Osteoblast (primary cell): ENCODE measurements around the gene EN1. TPM values are rescaled to one million over a fixed set of nuclear protein-coding genes. Genes with fewer than 3 reads are reported as not detected.

Experiments
- DNase-seq: peaks from one replicate; pipeline ENCODE4 v3.0.0; 2011; ENCODE audit warnings: low spot score, mixed read lengths; ENCODE audit not compliant: insufficient read length; ENCODE audit errors: missing footprints
- H2AFZ ChIP-seq: 2 replicates; pipeline ENCODE4 v1.6.0; 2011; ENCODE audit warnings: mild to moderate bottlenecking, low read length
- H3K27ac ChIP-seq: 2 replicates; pipeline ENCODE4 v1.5.1; 2011; ENCODE audit warnings: mild to moderate bottlenecking, low read depth, low read length, moderate library complexity
- H3K27me3 ChIP-seq: 2 replicates; pipeline ENCODE4 v1.6.0; 2012; ENCODE audit warnings: mild to moderate bottlenecking, control low read depth, inconsistent platforms, low read length, moderate library complexity; ENCODE audit not compliant: insufficient read depth
- H3K36me3 ChIP-seq: 2 replicates; pipeline ENCODE4 v1.5.1; 2011; ENCODE audit warnings: mild to moderate bottlenecking, low read length, control low read depth, moderate library complexity; ENCODE audit not compliant: insufficient read depth
- H3K4me1 ChIP-seq: 2 replicates; pipeline ENCODE4 v1.5.1; 2011; ENCODE audit warnings: mild to moderate bottlenecking, low read length, control low read depth, moderate library complexity; ENCODE audit not compliant: insufficient read depth
- H3K4me2 ChIP-seq: 2 replicates; pipeline ENCODE4 v1.6.0; 2011; ENCODE audit warnings: mild to moderate bottlenecking, low read length; ENCODE audit not compliant: insufficient read depth
- H3K4me3 ChIP-seq: fragments of 200-600 bp; sonication (generic); 3 replicates; pipeline ENCODE4 v1.5.1; 2012; ENCODE audit warnings: mild to moderate bottlenecking, low read length, inconsistent platforms; ENCODE audit not compliant: insufficient read depth
- H3K79me2 ChIP-seq: 2 replicates; pipeline ENCODE4 v1.6.0; 2012; ENCODE audit warnings: mild to moderate bottlenecking, low read length, control low read depth, inconsistent platforms; ENCODE audit not compliant: insufficient read depth
- H3K9me3 ChIP-seq: 2 replicates; pipeline ENCODE4 v1.5.1; 2011; ENCODE audit warnings: low read depth, low read length, control low read depth
- H4K20me1 ChIP-seq: 2 replicates; pipeline ENCODE4 v1.6.0; 2012; ENCODE audit warnings: mild to moderate bottlenecking, low read length, control low read depth; ENCODE audit not compliant: insufficient read depth
- CTCF ChIP-seq: IDR thresholded peaks from 2 replicates; pipeline ENCODE4 v1.5.1; 2011; ENCODE audit warnings: mild to moderate bottlenecking, low read depth, low read length, moderate library complexity; ENCODE audit errors: extremely low read depth
- total RNA-seq: library from RNA; depleted of rRNA; stranded (reverse); fragments of >200 nt; gene quantifications from 2 replicates; pipeline ENCODE4 v1.2.3, GENCODE V29; 2012

Gene EN1
- total RNA-seq, 1 donor = 0.72 TPM

GRCh38 chr2:118837621-118838020 is 9.8 kb downstream of the EN1 start:
- no peaks in the 10 kb centered on the region for H3K79me2 ChIP-seq
- no peaks in the 10 kb centered on the region for H3K9me3 ChIP-seq
- H3K4me3 ChIP-seq = no peak overlapping the region
- no peaks in the 10 kb centered on the region for H3K36me3 ChIP-seq
- H3K4me1 ChIP-seq = peaks cover 3% of the 10 kb centered on the region
- H2AFZ ChIP-seq = no peak overlapping the region
- no peak overlapping the region for H3K27ac ChIP-seq
- DNase-seq = peak; percentile 58
- H3K4me2 ChIP-seq = no peak overlapping the region
- H4K20me1 ChIP-seq = no peaks in the 10 kb centered on the region
- H3K27me3 ChIP-seq = peaks cover 70% of the 10 kb centered on the region
- no peak for TF ChIP-seq CTCF

GRCh38 chr2:118837067-118837466 is 10.4 kb downstream of the EN1 start:
- TF ChIP-seq CTCF = no peak
- H3K27me3 ChIP-seq = peaks cover 71% of the 10 kb centered on the region

GRCh38 chr2:118836411-118836930 is 11.0 kb downstream of the EN1 start:
- Histone ChIP-seq H3K27me3 (peaks cover 69% of the 10 kb centered on the region), H4K20me1 (no peaks in the 10 kb centered on the region), H3K4me2 (peak overlapping the region; percentile 75), H3K36me3 (no peaks in the 10 kb centered on the region), H3K9me3 (no peaks in the 10 kb centered on the region), H2AFZ (peak overlapping the region; percentile 74), H3K4me1 (peaks cover 3% of the 10 kb centered on the region), H3K27ac (no peak overlapping the region), H3K4me3 (peak overlapping the region; percentile 69), H3K79me2 (no peaks in the 10 kb centered on the region)
- TF ChIP-seq CTCF = no peak
- DNase-seq = no peak

More at GRCh38 chr2:118837067-118837466, 10.4 kb downstream of the EN1 start:
- Histone ChIP-seq H3K27ac (no peak overlapping the region), H3K4me3 (no peak overlapping the region), H3K4me1 (peaks cover 3% of the 10 kb centered on the region), H3K79me2 (no peaks in the 10 kb centered on the region), H4K20me1 (no peaks in the 10 kb centered on the region), H3K4me2 (no peak overlapping the region), H3K9me3 (no peaks in the 10 kb centered on the region), H3K36me3 (no peaks in the 10 kb centered on the region), H2AFZ (no peak overlapping the region)
- peak; percentile 68 for DNase-seq

DNA sequence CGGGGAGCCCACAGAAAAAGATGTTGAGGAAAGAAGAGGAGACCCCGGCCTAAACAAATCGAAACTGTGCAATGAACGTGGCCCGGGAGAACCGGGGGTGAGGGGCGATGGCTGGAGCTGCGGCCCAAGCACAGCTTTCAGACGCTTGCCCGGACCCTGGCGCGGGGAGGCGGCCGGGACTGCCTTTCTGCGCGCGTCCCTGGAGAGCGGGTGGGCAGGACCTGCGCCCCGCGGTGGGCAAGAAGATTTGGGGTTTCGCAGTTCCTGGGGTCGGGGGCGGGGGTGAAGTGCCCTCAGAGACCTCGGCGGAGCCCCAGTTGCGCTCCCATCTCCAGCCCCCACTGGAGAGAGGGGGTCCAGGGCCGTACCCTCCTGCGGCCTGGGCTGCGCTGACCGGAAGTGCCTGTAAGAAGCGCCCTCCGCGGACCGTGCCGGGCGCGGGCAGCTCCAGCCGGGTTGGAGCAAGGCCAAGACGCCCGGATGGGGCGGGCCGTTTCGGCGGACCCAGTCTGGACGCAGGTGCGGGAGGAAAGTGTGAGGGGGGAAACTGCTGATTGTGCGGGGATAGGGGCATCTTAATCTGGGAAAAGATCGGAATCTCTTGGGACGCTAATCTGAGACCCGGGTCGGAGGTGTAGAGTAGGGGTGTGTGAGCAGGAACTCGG is 11.6 kb downstream of the EN1 start:
- no peak for TF ChIP-seq CTCF
- H3K79me2 ChIP-seq = no peaks in the 10 kb centered on the region
- no peak overlapping the region for H3K27ac ChIP-seq
- DNase-seq = no peak
- peak overlapping the region; percentile 69 for H3K4me3 ChIP-seq
- no peaks in the 10 kb centered on the region for H3K36me3 ChIP-seq
- H2AFZ ChIP-seq = peak overlapping the region; percentile 74
- H3K9me3 ChIP-seq = no peaks in the 10 kb centered on the region
- H3K27me3 ChIP-seq = peaks cover 64% of the 10 kb centered on the region
- H4K20me1 ChIP-seq = no peaks in the 10 kb centered on the region
- peaks cover 3% of the 10 kb centered on the region for H3K4me1 ChIP-seq
- peak overlapping the region; percentile 75 for H3K4me2 ChIP-seq
